HG03095 (cell line): ENCODE data around the gene WIPF1.
A peak's percentile ranks its signal among the peaks of the same experiment; 100 is the strongest.

ENCODE experiments used
- ATAC-seq: cut with Tn5 transposase; IDR thresholded peaks from one replicate; pipeline ENCODE4 v1.9.1; 2021; ENCODE audit warnings: moderate library complexity; ENCODE audit not compliant: unreplicated experiment

WIPF1 gene

DNA sequence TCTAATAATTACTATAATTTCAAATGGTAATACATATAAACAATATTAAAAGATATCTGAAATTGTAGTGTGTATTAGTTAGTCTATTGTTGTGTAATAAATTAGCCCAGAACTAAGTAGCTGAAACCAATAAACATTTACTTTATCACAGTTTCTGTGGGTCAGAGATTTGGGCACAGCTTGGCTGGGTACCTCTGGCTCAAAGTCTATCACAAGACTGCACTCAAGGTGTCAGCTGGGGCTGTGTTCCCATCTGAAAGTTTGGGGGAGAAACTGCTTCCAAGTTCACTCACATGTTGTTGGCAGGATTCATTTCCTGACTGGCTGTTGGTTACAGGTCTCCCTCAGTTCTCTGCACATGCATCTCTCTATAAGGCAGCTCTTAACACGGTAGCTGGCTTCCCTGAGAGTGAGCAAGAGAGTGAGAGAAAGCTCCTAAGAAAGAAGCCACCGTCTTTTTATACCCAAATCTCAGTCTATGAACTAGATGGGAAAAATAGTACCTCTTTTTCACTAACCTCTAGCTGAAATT, 25.6 kb upstream of the WIPF1 start:
- ATAC-seq, result no peak

DNA sequence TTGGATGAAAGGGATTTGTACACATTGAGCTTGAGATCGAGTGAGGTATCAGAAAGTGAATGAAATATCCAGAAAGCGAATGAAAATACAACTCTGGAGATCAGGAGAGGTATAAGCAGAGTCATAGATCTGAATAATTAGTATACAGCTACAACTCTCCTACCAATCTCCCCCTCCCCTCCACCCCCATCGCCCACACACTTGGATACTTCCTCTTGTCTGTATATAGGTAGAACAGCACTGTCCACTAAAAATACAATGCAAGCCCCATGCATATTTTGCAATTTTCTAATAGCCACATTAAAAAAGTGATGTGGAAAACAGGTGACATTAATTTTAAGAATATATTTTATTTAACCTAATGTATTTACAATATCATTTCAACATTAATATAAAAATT, 23.7 kb upstream of the WIPF1 start:
- no peak for ATAC-seq

- ATAC-seq, result no peak
Observed at GRCh38 chr2:174618179-174618578, 20.6 kb upstream of the WIPF1 start.

DNA sequence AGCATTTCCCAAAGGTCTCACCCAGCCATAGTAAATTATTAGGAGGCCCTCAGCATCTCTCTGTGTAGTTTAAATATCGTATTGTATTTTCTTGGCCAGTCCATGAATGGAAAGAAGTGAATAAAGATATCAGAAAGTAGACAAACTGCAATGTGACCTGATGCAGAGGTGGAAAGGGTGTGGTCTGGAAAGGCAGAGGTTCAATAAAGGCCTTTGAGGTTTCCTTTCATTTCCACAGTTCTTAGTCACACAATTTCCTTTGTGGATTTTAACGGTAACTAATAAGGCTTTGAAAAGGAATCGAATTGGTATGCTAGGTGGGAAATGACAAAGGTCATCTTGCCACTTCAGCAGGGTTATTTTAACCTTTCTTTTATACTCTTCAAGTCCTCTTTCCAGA, 20.1 kb upstream of the WIPF1 start:
- no peak for ATAC-seq

DNA sequence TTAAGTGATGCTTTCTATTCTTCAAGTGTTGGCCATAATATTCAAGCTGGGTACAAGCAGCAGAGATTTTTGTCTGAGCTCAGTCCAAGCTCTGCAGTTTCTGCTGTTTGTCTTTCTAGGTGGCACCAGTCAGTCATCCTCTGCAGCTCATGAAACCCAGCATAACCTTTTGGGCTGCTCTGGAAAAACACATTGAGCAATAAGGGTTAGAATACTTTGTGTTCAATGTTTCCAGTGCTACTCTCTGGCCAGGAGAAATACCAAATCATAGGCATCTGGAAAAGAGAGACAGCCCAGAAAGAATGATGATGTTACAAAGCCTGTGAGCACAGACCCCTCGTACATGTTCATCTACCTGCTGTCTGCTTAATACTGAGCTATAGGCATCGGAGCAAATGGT, 19.5 kb upstream of the WIPF1 start:
- no peak for ATAC-seq

- no peak for ATAC-seq
Observed at GRCh38 chr2:174615871-174616436, 18.4 kb upstream of the WIPF1 start.

GRCh38 chr2:174614261-174614660, 16.7 kb upstream of the WIPF1 start:
- no peak for ATAC-seq

DNA sequence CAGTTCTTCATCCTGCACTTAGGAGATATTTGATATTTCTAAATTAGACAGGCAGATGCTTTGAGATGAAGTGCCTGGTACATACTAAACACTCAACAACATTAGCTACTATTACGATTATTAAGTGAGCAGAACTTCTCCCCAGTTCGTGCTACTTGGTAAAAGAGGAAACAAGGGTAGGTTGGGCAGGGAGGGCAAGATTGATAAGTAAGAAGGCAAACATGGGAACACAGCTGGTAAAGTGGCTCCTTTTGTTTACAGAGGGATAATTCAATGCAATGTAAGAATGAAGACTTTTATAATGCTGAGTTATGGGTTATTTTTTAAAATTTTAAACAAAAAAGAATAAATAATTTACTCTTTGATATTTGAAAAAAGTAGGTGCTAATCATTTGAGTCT, 15.9 kb upstream of the WIPF1 start:
- no peak for ATAC-seq

DNA sequence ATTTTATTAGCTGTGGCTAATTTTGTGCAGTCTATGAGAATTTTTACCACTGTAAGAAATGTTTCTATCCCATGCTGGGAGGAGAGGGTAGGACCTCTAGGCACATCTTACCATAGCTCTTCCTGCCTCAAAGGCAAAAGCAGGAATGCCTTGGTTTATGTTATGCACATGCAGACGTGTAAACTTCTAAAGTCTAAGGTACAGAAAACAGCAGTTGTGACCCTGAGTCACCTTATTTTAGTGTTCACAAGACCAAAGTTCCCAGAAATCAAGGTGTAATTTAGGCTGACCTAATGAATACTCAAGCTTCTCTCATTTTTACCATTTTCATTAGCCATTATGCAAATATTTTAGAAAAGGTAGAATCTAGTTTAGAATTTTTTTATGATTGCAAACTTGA, 15.4 kb upstream of the WIPF1 start:
- ATAC-seq, result no peak

DNA sequence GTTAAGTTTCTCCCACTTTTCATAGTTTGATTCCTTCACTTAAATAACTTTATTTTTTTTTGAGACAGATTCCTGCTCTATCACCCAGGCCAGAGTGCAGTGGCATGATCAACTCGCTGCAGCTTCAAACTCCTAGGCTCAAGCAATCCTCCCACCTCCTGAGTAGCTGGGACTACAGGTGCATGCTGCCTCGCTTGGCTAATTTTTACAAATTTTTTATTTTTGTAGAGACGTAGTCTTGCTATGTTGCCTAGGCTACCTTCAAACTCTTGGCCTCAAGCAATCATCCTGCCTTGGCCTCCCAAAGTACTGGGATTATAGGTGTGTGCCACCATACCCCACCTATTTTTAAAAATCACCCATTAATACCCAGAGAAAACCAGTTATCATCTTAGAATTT, 14.2 kb upstream of the WIPF1 start:
- no peak for ATAC-seq

GRCh38 chr2:174611006-174611405, 13.4 kb upstream of the WIPF1 start:
- peak; percentile 4 for ATAC-seq

- ATAC-seq, result peak; percentile 39
Observed at GRCh38 chr2:174610243-174610995, 12.8 kb upstream of the WIPF1 start.

- no peak for ATAC-seq
Observed at GRCh38 chr2:174609261-174609660, 11.7 kb upstream of the WIPF1 start.

DNA sequence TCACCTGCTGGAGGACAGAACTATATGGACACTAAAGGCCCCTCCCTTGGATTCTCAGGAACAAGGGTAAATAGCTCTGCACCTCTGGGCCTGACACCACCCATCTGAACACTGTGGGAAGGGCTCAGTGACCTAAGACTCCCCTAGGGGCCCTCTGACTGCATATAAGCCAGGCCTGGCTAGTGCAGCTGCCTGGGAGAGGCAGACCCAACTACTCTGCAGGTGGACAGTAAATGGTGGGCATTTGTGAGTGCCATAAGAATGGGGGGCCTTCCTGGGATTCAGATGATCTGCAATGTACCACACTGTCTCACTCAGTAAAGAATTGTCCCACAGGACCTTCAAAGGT, 11.2 kb upstream of the WIPF1 start:
- peak; percentile 38 for ATAC-seq

DNA sequence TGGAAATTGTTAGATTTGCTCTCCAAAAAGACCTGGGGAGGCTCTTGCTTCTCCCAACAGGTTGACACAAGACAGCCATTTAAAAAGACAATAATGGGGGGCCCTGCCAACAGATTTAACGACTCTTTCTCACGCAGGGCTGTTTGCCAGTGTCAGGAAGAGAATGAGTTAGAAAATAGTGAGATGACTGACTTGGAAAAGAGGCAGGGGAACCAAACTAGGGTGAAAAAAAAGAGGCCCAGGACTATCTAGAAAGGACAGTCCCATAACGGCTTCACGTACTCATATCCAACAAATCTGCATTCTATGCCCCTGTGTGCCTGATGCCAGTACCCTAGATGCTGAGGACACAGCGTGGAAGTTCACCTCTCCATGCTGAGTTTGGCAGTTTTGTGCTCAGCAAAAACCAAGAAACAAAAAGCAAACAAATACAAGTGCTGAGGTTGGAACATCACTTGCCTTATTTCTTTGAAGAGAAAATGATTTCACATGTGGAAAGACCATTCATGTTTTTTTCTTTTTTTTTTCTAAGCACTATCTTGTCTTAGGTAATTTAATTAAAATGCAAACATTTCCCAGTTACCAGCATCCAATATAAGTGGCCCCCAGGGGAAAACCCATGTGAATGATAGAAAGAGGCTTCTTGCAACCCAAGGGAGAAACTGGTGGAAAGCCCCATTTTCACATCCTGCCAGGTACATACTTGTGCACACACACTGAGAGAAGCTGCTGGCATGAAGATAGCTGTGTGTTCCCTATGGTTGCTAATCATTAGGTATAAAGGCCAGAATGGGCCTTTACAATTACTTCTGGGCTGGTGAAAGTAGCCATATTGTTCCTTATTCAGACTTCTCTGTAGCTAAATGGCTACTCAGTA, 10.6 kb upstream of the WIPF1 start:
- ATAC-seq, result peak; percentile 64

DNA sequence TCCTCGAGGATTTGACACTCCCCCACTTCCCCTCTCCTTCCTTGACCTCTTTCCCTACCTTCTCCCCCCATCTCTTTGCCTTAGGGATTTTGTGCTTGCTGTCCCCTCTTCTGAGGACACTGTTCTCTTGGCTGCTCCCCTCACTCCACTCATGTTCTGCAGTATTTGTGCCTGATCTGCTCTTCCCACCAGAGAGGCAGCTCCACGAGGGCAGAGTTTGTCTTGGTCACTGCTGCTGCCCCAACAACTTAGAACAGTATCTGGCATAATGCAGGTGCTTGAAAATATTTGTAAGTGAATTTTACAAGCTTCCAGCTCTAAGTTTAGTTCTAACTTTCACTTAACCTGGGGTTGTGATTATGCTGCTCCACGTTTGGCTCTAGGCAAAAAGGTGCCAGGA, 10.0 kb upstream of the WIPF1 start:
- ATAC-seq, result no peak

GRCh38 chr2:174606336-174606735, 8.7 kb upstream of the WIPF1 start:
- ATAC-seq, result no peak

DNA sequence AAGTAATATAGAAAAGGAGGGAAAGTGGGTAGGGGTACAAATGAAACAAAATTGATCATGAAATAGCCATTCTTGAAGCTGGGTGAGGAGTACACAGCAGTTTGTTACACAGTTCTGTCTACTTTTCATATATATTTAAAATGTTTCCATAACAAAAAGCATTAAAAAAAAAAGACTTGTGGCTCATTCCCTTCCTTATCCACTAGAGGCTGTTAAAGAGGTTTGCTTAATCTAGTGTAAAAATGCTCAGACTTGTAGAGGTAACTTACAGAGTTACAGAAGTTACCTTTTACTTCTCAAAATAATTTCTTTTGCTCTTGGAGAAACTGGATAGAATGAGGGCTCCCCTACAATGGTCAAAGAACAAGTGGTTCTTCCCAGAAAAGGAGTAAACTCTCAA, 8.1 kb upstream of the WIPF1 start:
- ATAC-seq, result no peak

- ATAC-seq, result peak; percentile 31
Observed at GRCh38 chr2:174603280-174603679, 5.7 kb upstream of the WIPF1 start.

DNA sequence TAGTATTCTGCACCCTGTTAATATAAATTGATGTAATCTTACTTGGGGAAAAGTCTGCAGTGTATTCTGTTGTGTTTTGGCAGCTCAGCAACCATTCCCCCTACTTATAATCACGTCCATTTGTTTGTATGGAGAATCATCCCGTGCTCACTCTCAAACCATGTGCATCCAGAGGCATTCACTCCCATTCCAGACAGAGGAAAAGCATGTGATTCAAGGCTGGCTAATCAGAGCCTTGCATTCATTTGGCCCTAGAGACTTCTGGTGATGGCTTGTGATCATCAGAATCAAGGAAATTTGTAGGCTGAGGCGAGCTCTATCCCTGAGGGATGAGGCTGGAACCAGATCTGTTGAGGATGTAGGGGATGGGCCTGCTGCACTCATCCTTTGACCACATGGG, 5.1 kb upstream of the WIPF1 start:
- no peak for ATAC-seq

- ATAC-seq, result no peak
Observed at GRCh38 chr2:174600349-174600748, 2.7 kb upstream of the WIPF1 start.
